ENCODE results near the gene KCTD17. TPM values are rescaled to one million over a fixed set of nuclear protein-coding genes. Genes with fewer than 3 reads are reported as not detected.
"Not testable (repeated sequence)": the region's sequence is repeated elsewhere in the genome, so short reads cannot be mapped to it uniquely, and the experiment has no call there.

Gene KCTD17
- total RNA-seq, 1 donor: 10.0 TPM

- Histone ChIP-seq H3K4me1 (ENCODE audit: insufficient read depth, low read length) (no peaks in the 10 kb centered on the region), H3K4me3 (ENCODE audit: low read length) (no peak overlapping the region), H3K9me3 (ENCODE audit: low read depth, low read length) (no peaks in the 10 kb centered on the region), H3K27me3 (ENCODE audit: insufficient read depth, low read length) (peaks cover 9% of the 10 kb centered on the region)
Observed at GRCh38 chr22:37069319-37069718, 17.8 kb downstream of the KCTD17 start.

- Histone ChIP-seq H3K4me1 (ENCODE audit: insufficient read depth, low read length) (no peaks in the 10 kb centered on the region), H3K27me3 (ENCODE audit: insufficient read depth, low read length) (peaks cover 9% of the 10 kb centered on the region), H3K9me3 (ENCODE audit: low read depth, low read length) (no peaks in the 10 kb centered on the region), H3K4me3 (ENCODE audit: low read length) (no peak overlapping the region)
Observed at GRCh38 chr22:37069719-37070118, 18.2 kb downstream of the KCTD17 start.

DNA sequence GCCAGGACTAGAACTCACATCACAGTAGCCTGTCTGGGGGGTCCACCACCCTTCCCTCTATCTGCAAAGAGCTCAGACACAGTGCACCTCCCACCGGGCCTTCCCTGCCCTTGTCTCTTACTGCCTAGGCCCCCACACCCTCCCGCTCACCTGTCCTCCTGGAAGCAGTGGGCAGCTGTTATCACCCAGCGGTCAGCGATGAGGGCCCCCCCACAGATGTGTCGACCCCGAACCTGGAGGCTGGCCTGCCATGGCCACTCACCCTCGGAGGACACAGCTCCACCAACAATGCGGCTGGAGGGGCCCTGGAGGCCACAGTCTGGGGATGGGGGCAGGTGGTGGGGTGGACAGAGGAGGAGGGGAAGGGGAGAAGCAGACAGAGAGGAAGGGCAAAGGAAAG lies 18.8 kb downstream of the KCTD17 start:
- H3K4me1 ChIP-seq (ENCODE audit: insufficient read depth, low read length): no peaks in the 10 kb centered on the region
- no peaks in the 10 kb centered on the region for H3K9me3 ChIP-seq (ENCODE audit: low read depth, low read length)
- no peak overlapping the region for H3K4me3 ChIP-seq (ENCODE audit: low read length)
- H3K27me3 ChIP-seq (ENCODE audit: insufficient read depth, low read length): peaks cover 9% of the 10 kb centered on the region

- Histone ChIP-seq H3K9me3 (ENCODE audit: low read depth, low read length) (no peaks in the 10 kb centered on the region), H3K4me3 (ENCODE audit: low read length) (no peak overlapping the region), H3K4me1 (ENCODE audit: insufficient read depth, low read length) (no peaks in the 10 kb centered on the region), H3K27me3 (ENCODE audit: insufficient read depth, low read length) (peaks cover 9% of the 10 kb centered on the region)
Observed at GRCh38 chr22:37070744-37071143, 19.2 kb downstream of the KCTD17 start.

- H3K4me3 ChIP-seq (ENCODE audit: low read length); H3K27me3 ChIP-seq (ENCODE audit: insufficient read depth, low read length); H3K9me3 ChIP-seq (ENCODE audit: low read depth, low read length); H3K4me1 ChIP-seq (ENCODE audit: insufficient read depth, low read length): not testable (repeated sequence)
Observed at GRCh38 chr22:37071850-37072592, 20.5 kb downstream of the KCTD17 start.

- H3K9me3 ChIP-seq (ENCODE audit: low read depth, low read length): no peaks in the 10 kb centered on the region
- H3K4me3 ChIP-seq (ENCODE audit: low read length): no peak overlapping the region
- H3K27me3 ChIP-seq (ENCODE audit: insufficient read depth, low read length): peaks cover 9% of the 10 kb centered on the region
- no peaks in the 10 kb centered on the region for H3K4me1 ChIP-seq (ENCODE audit: insufficient read depth, low read length)
Observed at GRCh38 chr22:37072673-37073072, 21.1 kb downstream of the KCTD17 start.

DNA sequence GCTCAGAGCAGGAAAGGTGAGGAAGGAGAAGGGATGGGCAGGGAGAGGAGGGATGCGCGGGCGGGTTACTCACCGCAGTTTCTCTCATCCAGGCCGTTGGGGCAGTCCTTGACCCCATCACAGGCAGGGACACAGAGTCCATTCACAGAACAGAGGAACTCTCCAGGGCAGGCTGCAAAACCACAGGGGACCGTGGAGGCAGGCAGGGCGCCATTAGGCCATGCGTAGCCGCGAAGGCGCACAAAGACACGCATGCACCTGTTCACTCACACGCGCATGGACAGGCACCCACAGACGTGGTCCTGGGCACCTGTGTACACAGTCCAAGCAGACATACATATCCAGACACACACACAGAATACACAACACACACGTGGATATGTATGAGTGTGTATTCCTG lies 23.0 kb downstream of the KCTD17 start:
- peaks cover 18% of the 10 kb centered on the region for H3K4me1 ChIP-seq (ENCODE audit: insufficient read depth, low read length)
- no peak overlapping the region for H3K4me3 ChIP-seq (ENCODE audit: low read length)
- H3K9me3 ChIP-seq (ENCODE audit: low read depth, low read length): no peaks in the 10 kb centered on the region
- H3K27me3 ChIP-seq (ENCODE audit: insufficient read depth, low read length): peaks cover 2% of the 10 kb centered on the region

DNA sequence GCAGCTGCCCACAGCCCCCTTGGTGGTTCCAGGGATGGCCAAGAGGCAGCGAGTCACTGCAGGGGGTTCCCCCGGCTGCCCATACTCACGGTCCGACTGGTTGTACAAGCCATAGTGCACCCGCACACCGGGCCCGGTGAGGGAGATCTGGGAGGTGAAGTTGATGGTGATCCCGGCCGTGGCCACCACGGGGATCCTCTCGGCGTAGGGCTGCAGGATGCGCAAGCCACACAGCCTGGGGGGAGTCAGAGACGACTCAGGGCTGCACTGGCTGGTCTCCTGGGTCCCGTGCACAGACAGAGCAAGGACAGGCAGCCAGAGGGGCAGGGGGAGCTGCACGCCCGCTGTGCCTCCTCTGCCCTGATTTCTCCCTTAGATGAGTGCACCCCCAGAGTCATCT lies 23.5 kb downstream of the KCTD17 start:
- H3K4me1 ChIP-seq (ENCODE audit: insufficient read depth, low read length): peaks cover 23% of the 10 kb centered on the region
- H3K27me3 ChIP-seq (ENCODE audit: insufficient read depth, low read length): peaks cover 2% of the 10 kb centered on the region
- no peaks in the 10 kb centered on the region for H3K9me3 ChIP-seq (ENCODE audit: low read depth, low read length)
- H3K4me3 ChIP-seq (ENCODE audit: low read length): no peak overlapping the region

DNA sequence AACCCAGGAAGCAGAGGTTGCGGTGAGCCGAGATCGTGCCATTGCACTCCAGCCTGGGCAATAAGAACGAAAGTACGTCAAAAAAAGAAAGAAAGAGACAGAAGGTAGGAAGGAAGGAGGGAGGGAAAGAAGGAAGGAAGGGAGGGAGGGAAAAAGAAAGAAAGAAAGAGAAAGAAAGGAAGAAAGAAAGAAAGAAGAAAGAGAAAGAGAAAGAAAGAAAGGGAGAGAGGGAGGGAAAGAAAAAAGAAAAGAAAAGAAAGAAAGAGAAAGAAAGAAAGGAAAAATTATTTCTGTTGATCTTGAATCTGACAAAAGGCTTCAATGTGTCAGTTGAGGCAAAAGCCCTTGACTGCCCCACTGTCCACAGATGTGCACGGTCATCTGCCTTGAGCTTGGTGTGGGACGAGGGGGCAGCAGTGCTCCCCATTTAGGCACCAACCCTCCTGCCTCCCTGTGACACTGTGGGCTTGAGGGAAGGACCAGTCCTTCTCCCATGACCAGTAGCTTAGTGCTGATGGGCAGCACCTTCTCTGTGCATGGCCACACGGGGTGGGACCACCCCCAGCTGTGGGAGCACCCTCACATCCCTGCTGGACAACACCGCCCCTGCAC lies 24.4 kb downstream of the KCTD17 start:
- H3K4me3 ChIP-seq (ENCODE audit: low read length): no peak overlapping the region

GRCh38 chr22:37077802-37078448 lies 26.4 kb downstream of the KCTD17 start:
- Histone ChIP-seq H3K4me1 (ENCODE audit: insufficient read depth, low read length) (peaks cover 31% of the 10 kb centered on the region), H3K27me3 (ENCODE audit: insufficient read depth, low read length) (no peaks in the 10 kb centered on the region), H3K4me3 (ENCODE audit: low read length) (no peak overlapping the region), H3K9me3 (ENCODE audit: low read depth, low read length) (no peaks in the 10 kb centered on the region)

More for the DNA sequence above, 24.4 kb downstream of the KCTD17 start:
- no peaks in the 10 kb centered on the region for H3K27me3 ChIP-seq (ENCODE audit: insufficient read depth, low read length)
- H3K9me3 ChIP-seq (ENCODE audit: low read depth, low read length): no peaks in the 10 kb centered on the region
- peaks cover 31% of the 10 kb centered on the region for H3K4me1 ChIP-seq (ENCODE audit: insufficient read depth, low read length)

- H3K4me1 ChIP-seq (ENCODE audit: insufficient read depth, low read length): peaks cover 31% of the 10 kb centered on the region
- no peaks in the 10 kb centered on the region for H3K9me3 ChIP-seq (ENCODE audit: low read depth, low read length)
- H3K4me3 ChIP-seq (ENCODE audit: low read length): no peak overlapping the region
Observed at GRCh38 chr22:37079158-37079557, 27.6 kb downstream of the KCTD17 start.

DNA sequence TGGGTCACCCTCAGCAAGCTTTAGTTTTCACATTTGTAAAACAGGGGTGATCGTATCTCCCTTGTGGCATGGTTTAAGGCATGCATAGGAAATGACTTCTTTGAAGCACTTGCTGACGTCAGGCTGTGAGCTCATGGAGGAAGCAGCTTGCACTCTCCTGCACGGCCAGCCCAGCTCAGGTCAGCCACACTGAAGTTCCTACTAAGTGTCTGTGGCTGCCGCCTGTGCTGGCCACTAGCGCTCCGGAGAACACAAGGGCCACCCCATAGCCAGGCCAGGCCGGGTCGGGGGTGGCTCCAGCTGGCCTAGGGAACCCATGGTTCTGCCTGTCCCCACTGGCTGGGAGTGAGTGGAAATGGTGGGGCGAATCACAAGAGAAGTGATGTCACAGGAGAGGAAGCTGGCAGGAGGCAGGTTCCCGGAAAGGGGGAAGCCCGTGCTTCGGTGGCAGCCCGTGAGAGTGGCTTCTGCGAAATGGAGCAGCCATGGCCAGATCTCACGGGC lies 28.2 kb downstream of the KCTD17 start:
- H3K4me3 ChIP-seq (ENCODE audit: low read length): no peak overlapping the region

More at GRCh38 chr22:37079158-37079557, 27.6 kb downstream of the KCTD17 start:
- H3K27me3 ChIP-seq (ENCODE audit: insufficient read depth, low read length): no peaks in the 10 kb centered on the region

GRCh38 chr22:37080438-37080837 lies 28.9 kb downstream of the KCTD17 start:
- H3K9me3 ChIP-seq (ENCODE audit: low read depth, low read length): no peaks in the 10 kb centered on the region
- H3K27me3 ChIP-seq (ENCODE audit: insufficient read depth, low read length): no peaks in the 10 kb centered on the region
- H3K4me3 ChIP-seq (ENCODE audit: low read length): no peak overlapping the region
- H3K4me1 ChIP-seq (ENCODE audit: insufficient read depth, low read length): peaks cover 31% of the 10 kb centered on the region

More for the DNA sequence above, 28.2 kb downstream of the KCTD17 start:
- H3K27me3 ChIP-seq (ENCODE audit: insufficient read depth, low read length): no peaks in the 10 kb centered on the region
- no peaks in the 10 kb centered on the region for H3K9me3 ChIP-seq (ENCODE audit: low read depth, low read length)
- peaks cover 31% of the 10 kb centered on the region for H3K4me1 ChIP-seq (ENCODE audit: insufficient read depth, low read length)

GRCh38 chr22:37080838-37081237 lies 29.3 kb downstream of the KCTD17 start:
- no peaks in the 10 kb centered on the region for H3K9me3 ChIP-seq (ENCODE audit: low read depth, low read length)
- H3K4me1 ChIP-seq (ENCODE audit: insufficient read depth, low read length): peaks cover 31% of the 10 kb centered on the region
- H3K4me3 ChIP-seq (ENCODE audit: low read length): no peak overlapping the region
- H3K27me3 ChIP-seq (ENCODE audit: insufficient read depth, low read length): no peaks in the 10 kb centered on the region

- Histone ChIP-seq H3K4me3 (ENCODE audit: low read length) (no peak overlapping the region), H3K9me3 (ENCODE audit: low read depth, low read length) (no peaks in the 10 kb centered on the region), H3K27me3 (ENCODE audit: insufficient read depth, low read length) (no peaks in the 10 kb centered on the region), H3K4me1 (ENCODE audit: insufficient read depth, low read length) (peaks cover 31% of the 10 kb centered on the region)
Observed at GRCh38 chr22:37082251-37082873, 30.8 kb downstream of the KCTD17 start.
